Measurements from ENCODE around the gene ZNRF4. TPM values are rescaled to one million over a fixed set of nuclear protein-coding genes. Genes with fewer than 3 reads are reported as not detected.

The ZNRF4 gene
- polyA plus RNA-seq, 4 donors: not detected

DNA sequence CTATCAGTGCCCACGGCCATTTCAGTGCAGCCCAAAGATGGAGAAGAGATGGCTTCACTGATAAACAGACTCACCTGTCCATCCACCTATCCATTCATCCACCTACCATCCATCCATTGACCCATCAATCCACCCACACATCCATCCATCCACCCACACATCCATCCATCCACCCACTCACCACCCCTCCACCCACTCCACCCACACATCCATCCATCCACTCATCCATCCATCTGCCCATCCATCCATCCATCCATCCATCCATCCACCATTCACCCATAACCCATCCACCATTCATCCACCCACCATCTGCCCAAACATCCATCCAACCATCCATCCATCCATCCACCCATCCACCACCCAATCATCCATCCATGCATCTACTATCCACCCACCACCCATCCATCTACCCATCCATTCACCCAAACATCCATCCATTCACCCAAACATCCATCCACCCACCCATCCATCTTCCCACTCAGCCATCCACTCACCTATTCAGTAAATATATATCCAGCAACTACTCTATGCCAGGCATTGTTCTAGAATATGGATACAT lies 31.6 kb upstream of the ZNRF4 start:
- no peak for FAIRE-seq
- Histone ChIP-seq H3K9me3 (ENCODE audit: control insufficient read depth in 2 of 2, insufficient read depth in 1 of 2, low read depth in 1 of 2, low read length in 1 of 2) (no peaks in the 10 kb centered on the region), H3K4me3 (ENCODE audit: low read depth in 1 of 3, low read length in 3 of 3) (no peak overlapping the region), H3K27me3 (ENCODE audit: control insufficient read depth in 3 of 3, insufficient read depth in 3 of 3, low read length in 3 of 3) (peaks cover 0 to 5% (median 4%) of the 10 kb centered on the region in 3 donors), H3K36me3 (ENCODE audit: control insufficient read depth in 3 of 3, insufficient read depth in 2 of 3, low read depth in 1 of 3, low read length in 3 of 3) (no peaks in the 10 kb centered on the region), H3K27ac (ENCODE audit: low read depth in 1 of 3, low read length in 2 of 3) (no peak overlapping the region), H3K4me1 (ENCODE audit: control insufficient read depth in 3 of 3, insufficient read depth in 2 of 3, low read depth in 1 of 3, low read length in 2 of 3) (no peaks in the 10 kb centered on the region)
- no peak for DNase-seq
- 22 to 42% (median 25%) methylated on average over 1 of the region's 1 CpG for WGBS, 3 donors

DNA sequence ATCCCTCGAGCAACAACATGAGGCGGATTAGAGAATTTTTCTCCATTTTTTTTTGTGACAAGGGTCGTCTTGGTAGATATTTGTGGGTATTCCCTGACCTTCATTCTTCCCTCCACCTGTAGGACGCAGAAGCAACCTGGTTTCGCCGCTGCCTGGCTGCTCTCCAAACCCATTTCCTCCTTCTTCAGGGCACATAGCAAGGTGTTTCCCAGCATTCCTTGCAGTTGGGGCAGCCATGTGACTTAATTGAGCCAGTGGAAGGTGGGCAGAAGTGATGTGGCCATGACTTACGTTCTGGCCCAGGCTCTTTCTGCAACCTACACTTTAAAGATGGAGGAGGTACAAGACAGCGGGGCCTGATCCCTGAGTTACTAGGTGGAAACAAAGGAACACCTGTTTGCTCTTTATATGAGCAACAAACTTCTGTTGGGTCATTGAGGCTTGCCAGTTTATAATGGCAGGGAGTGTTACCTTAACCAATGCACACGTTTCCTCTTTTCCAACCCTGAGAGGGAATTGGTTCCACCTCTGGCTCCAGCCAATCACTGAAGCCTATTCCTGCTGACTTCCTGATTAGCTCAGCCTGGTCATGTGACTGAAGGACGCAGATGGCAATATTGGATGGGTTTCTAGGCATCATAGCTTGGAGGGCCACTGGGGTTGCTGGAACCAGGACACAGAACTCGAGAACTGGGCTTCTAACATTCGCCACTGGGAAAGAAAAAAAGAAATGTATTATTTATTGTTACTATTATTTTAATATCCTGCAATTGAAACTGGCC lies 30.8 kb upstream of the ZNRF4 start:
- no peak for FAIRE-seq
- Histone ChIP-seq H3K27me3 (ENCODE audit: control insufficient read depth in 3 of 3, insufficient read depth in 3 of 3, low read length in 3 of 3) (peaks cover 0 to 4% (median 2%) of the 10 kb centered on the region in 3 donors), H3K27ac (ENCODE audit: low read depth in 1 of 3, low read length in 2 of 3) (no peak overlapping the region), H3K9me3 (ENCODE audit: control insufficient read depth in 2 of 2, insufficient read depth in 1 of 2, low read depth in 1 of 2, low read length in 1 of 2) (no peaks in the 10 kb centered on the region), H3K4me3 (ENCODE audit: low read depth in 1 of 3, low read length in 3 of 3) (no peak overlapping the region), H3K36me3 (ENCODE audit: control insufficient read depth in 3 of 3, insufficient read depth in 2 of 3, low read depth in 1 of 3, low read length in 3 of 3) (no peaks in the 10 kb centered on the region), H3K4me1 (ENCODE audit: control insufficient read depth in 3 of 3, insufficient read depth in 2 of 3, low read depth in 1 of 3, low read length in 2 of 3) (no peaks in the 10 kb centered on the region)
- DNase-seq: no peak
- 68 to 74% (median 71%) methylated on average over 12 of the region's 12 CpGs for WGBS, 3 donors

GRCh38 chr19:5425260-5425659 lies 30.0 kb upstream of the ZNRF4 start:
- Histone ChIP-seq H3K27ac (ENCODE audit: low read depth in 1 of 3, low read length in 2 of 3) (no peak overlapping the region), H3K4me1 (ENCODE audit: control insufficient read depth in 3 of 3, insufficient read depth in 2 of 3, low read depth in 1 of 3, low read length in 2 of 3) (no peaks in the 10 kb centered on the region), H3K27me3 (ENCODE audit: control insufficient read depth in 3 of 3, insufficient read depth in 3 of 3, low read length in 3 of 3) (peaks cover 0 to 4% (median 2%) of the 10 kb centered on the region in 3 donors), H3K36me3 (ENCODE audit: control insufficient read depth in 3 of 3, insufficient read depth in 2 of 3, low read depth in 1 of 3, low read length in 3 of 3) (no peaks in the 10 kb centered on the region), H3K9me3 (ENCODE audit: control insufficient read depth in 2 of 2, insufficient read depth in 1 of 2, low read depth in 1 of 2, low read length in 1 of 2) (no peaks in the 10 kb centered on the region), H3K4me3 (ENCODE audit: low read depth in 1 of 3, low read length in 3 of 3) (no peak overlapping the region)
- no peak for DNase-seq
- WGBS, 3 donors: 31 to 70% (median 69%) methylated on average over 1 of the region's 1 CpG
- no peak for FAIRE-seq

DNA sequence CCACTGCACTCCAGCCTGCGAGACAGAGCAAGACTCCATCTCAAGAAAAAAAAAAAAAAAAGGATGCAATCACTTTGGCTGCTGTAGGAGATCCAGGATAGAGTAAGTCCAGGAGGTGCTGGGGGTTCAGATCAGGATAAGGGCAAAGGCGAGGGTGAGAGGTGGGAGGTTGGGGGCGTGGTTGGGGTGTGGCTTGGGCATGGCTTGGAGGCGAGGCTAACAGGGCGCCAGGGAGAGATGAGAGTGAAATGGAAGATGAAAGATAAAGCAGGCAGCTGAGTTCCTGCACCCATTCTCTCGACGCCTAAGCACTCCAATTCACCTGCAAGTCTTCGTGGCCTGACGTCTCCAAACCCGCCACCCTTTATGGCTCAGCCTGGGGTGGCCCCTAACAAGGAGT lies 25.0 kb upstream of the ZNRF4 start:
- Histone ChIP-seq H3K27ac (ENCODE audit: low read depth in 1 of 3, low read length in 2 of 3) (no peak overlapping the region), H3K4me1 (ENCODE audit: control insufficient read depth in 3 of 3, insufficient read depth in 2 of 3, low read depth in 1 of 3, low read length in 2 of 3) (no peaks in the 10 kb centered on the region), H3K36me3 (ENCODE audit: control insufficient read depth in 3 of 3, insufficient read depth in 2 of 3, low read depth in 1 of 3, low read length in 3 of 3) (no peaks in the 10 kb centered on the region), H3K4me3 (ENCODE audit: low read depth in 1 of 3, low read length in 3 of 3) (no peak overlapping the region), H3K27me3 (ENCODE audit: control insufficient read depth in 3 of 3, insufficient read depth in 3 of 3, low read length in 3 of 3) (peaks cover 0 to 7% (median 0%) of the 10 kb centered on the region in 3 donors), H3K9me3 (ENCODE audit: control insufficient read depth in 2 of 2, insufficient read depth in 1 of 2, low read depth in 1 of 2, low read length in 1 of 2) (no peaks in the 10 kb centered on the region)
- FAIRE-seq (no peak), DNase-seq (no peak)
- WGBS, 3 donors: 28 to 33% (median 29%) methylated on average over 10 of the region's 10 CpGs

GRCh38 chr19:5432687-5433086 lies 22.5 kb upstream of the ZNRF4 start:
- 69 to 78% (median 73%) methylated on average over 5 of the region's 5 CpGs for WGBS, 3 donors

DNA sequence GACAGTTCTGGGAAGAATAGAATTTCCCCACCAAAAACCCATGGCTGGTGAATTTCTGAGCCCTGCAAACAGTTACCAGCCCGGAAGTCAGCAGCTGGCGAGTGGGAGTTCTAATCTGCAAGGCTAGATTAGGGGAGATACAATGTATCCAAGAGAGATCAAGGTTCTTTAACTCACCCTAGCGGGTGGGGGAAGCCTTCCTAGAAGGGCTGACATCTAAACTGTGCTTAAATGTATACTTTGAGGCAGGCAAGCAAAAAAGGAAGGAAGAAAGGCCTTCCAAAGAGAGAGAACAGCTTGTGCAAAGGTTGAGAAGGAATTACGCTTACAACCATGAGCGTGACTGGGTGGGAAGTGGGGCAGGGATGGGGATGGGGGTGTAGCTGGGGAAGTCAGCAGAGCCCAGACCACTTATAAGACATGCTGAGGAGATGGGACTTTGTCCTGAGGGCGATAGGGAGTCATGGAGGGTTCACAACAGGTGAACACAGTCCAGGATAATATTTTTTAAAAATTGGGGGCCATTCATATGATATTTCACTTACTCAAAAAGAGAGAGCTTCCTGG lies 20.8 kb upstream of the ZNRF4 start:
- FAIRE-seq: no peak

More at GRCh38 chr19:5432687-5433086, 22.5 kb upstream of the ZNRF4 start:
- Histone ChIP-seq H3K36me3 (ENCODE audit: control insufficient read depth in 3 of 3, insufficient read depth in 2 of 3, low read depth in 1 of 3, low read length in 3 of 3) (no peaks in the 10 kb centered on the region), H3K27me3 (ENCODE audit: control insufficient read depth in 3 of 3, insufficient read depth in 3 of 3, low read length in 3 of 3) (peaks cover 0 to 7% (median 6%) of the 10 kb centered on the region in 3 donors), H3K4me1 (ENCODE audit: control insufficient read depth in 3 of 3, insufficient read depth in 2 of 3, low read depth in 1 of 3, low read length in 2 of 3) (no peaks in the 10 kb centered on the region), H3K4me3 (ENCODE audit: low read depth in 1 of 3, low read length in 3 of 3) (no peak overlapping the region), H3K27ac (ENCODE audit: low read depth in 1 of 3, low read length in 2 of 3) (no peak overlapping the region), H3K9me3 (ENCODE audit: control insufficient read depth in 2 of 2, insufficient read depth in 1 of 2, low read depth in 1 of 2, low read length in 1 of 2) (no peaks in the 10 kb centered on the region)
- no peak for FAIRE-seq
- no peak for DNase-seq

DNA sequence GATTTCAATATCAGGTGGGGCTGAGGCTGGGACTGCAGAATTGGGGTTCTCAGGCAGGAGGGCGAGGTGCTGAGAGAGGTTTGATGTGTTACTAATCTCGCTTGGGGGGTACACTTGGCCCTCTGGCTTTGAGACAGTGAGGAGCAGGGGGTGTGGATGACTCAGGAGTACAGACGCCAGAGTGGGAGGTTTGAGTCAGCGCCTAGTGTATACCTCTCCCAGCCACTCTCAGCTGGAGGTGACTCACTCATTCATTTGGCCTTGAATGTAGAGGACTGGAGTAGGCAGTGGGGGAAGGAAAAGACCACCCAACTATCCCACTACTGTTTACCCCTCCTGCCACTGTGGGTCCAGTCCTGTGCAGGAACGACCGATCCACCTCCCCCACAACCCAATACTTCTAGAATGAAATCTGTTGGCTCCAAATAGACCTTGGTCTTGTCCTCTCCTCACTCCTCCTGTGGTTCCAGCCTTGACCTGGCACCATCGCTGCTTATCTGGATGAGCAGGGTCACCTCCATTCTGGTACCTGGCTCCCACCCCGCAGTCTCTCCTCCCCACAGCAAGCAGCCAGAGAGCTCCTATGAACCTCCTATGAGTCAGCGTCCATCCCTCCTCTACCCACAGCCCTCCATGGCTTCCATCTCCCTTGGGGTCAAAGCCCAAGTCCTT lies 20.1 kb upstream of the ZNRF4 start:
- H3K36me3 ChIP-seq (ENCODE audit: control insufficient read depth in 3 of 3, insufficient read depth in 2 of 3, low read depth in 1 of 3, low read length in 3 of 3): no peaks in the 10 kb centered on the region
- H3K27ac ChIP-seq (ENCODE audit: low read depth in 1 of 3, low read length in 2 of 3): no peak overlapping the region
- H3K4me1 ChIP-seq (ENCODE audit: control insufficient read depth in 3 of 3, insufficient read depth in 2 of 3, low read depth in 1 of 3, low read length in 2 of 3): no peaks in the 10 kb centered on the region
- H3K4me3 ChIP-seq (ENCODE audit: low read depth in 1 of 3, low read length in 3 of 3): no peak overlapping the region
- no peak for FAIRE-seq
- no peak for DNase-seq
- peaks cover 0 to 7% (median 6%) of the 10 kb centered on the region in 3 donors for H3K27me3 ChIP-seq (ENCODE audit: control insufficient read depth in 3 of 3, insufficient read depth in 3 of 3, low read length in 3 of 3)
- 59 to 69% (median 64%) methylated on average over 8 to 9 of the region's 9 CpGs for WGBS, 3 donors
- H3K9me3 ChIP-seq (ENCODE audit: control insufficient read depth in 2 of 2, insufficient read depth in 1 of 2, low read depth in 1 of 2, low read length in 1 of 2): no peaks in the 10 kb centered on the region

More for the DNA sequence above, 20.8 kb upstream of the ZNRF4 start:
- 41 to 42% (median 41%) methylated on average over 6 of the region's 6 CpGs for WGBS, 3 donors
- DNase-seq: no peak
- Histone ChIP-seq H3K9me3 (ENCODE audit: control insufficient read depth in 2 of 2, insufficient read depth in 1 of 2, low read depth in 1 of 2, low read length in 1 of 2) (no peaks in the 10 kb centered on the region), H3K27ac (ENCODE audit: low read depth in 1 of 3, low read length in 2 of 3) (no peak overlapping the region), H3K4me1 (ENCODE audit: control insufficient read depth in 3 of 3, insufficient read depth in 2 of 3, low read depth in 1 of 3, low read length in 2 of 3) (no peaks in the 10 kb centered on the region), H3K27me3 (ENCODE audit: control insufficient read depth in 3 of 3, insufficient read depth in 3 of 3, low read length in 3 of 3) (peaks cover 0 to 7% (median 6%) of the 10 kb centered on the region in 3 donors), H3K4me3 (ENCODE audit: low read depth in 1 of 3, low read length in 3 of 3) (no peak overlapping the region), H3K36me3 (ENCODE audit: control insufficient read depth in 3 of 3, insufficient read depth in 2 of 3, low read depth in 1 of 3, low read length in 3 of 3) (no peaks in the 10 kb centered on the region)

DNA sequence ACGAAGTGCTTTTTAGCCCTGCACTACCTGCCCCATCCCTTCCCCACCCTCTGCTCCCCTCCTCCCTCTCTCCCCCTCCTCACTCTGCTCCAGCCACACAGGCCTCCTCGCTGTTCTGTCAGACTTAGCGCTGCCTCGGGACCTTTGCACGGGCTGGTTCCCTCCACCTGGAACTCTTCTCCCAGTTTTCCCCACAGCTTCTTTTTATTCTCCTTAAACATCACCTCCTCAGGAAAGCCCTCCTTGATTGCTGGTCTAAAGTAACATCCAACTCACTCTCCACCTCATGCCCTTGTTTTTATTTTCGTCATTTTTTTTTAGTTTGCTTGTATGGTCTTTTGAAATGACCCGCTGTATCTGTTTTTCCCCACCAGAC lies 19.6 kb upstream of the ZNRF4 start:
- WGBS, 3 donors: 72 to 81% (median 76%) methylated on average over 7 of the region's 7 CpGs
- H3K27ac ChIP-seq (ENCODE audit: low read depth in 1 of 3, low read length in 2 of 3): no peak overlapping the region

More for the DNA sequence above, 19.6 kb upstream of the ZNRF4 start:
- Histone ChIP-seq H3K4me3 (ENCODE audit: low read depth in 1 of 3, low read length in 3 of 3) (no peak overlapping the region), H3K4me1 (ENCODE audit: control insufficient read depth in 3 of 3, insufficient read depth in 2 of 3, low read depth in 1 of 3, low read length in 2 of 3) (no peaks in the 10 kb centered on the region), H3K36me3 (ENCODE audit: control insufficient read depth in 3 of 3, insufficient read depth in 2 of 3, low read depth in 1 of 3, low read length in 3 of 3) (no peaks in the 10 kb centered on the region), H3K9me3 (ENCODE audit: control insufficient read depth in 2 of 2, insufficient read depth in 1 of 2, low read depth in 1 of 2, low read length in 1 of 2) (no peaks in the 10 kb centered on the region), H3K27me3 (ENCODE audit: control insufficient read depth in 3 of 3, insufficient read depth in 3 of 3, low read length in 3 of 3) (peaks cover 0 to 7% (median 6%) of the 10 kb centered on the region in 3 donors)
- FAIRE-seq: no peak
- no peak for DNase-seq
